Measurements from ENCODE around the gene LDLRAD4. TPM values are rescaled to one million over a fixed set of nuclear protein-coding genes. Genes with fewer than 3 reads are reported as not detected.

LDLRAD4 gene
- total and polyA plus RNA-seq, 2 donors (not counting 1 experiment from before 2014, with no cell fraction given) = 13.9 to 35.7 TPM

DNA sequence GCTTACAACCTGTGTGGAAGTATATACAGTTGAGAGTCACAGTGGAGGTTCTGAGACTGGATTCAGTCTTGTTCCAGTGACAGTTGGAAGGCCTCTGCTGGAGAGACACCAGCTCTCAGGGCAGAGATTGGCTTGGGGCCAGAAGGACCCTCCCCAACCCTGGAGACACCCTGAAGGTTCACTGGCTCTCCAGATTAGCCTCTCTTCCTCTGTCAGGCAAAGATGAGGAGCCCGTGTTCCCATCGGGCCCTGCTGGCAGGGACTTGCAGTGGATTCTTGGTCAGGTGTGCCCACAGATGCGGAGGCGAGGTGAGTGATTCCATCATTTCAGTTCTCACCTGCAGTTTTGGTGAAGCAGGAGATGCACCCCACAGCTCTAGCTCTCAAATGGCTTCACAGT is 429.2 kb downstream of the LDLRAD4 start:
- Histone ChIP-seq H3K4me3 (ENCODE audit: control extremely low read depth in 1 of 5, extremely low read depth in 1 of 5, insufficient read depth in 1 of 5, low read depth in 2 of 5, low read length in 4 of 5) (no peak overlapping the region), H3K27me3 (replicated peaks in 1 of 4; ENCODE audit: control extremely low read depth in 1 of 4, control insufficient read depth in 3 of 4, insufficient read depth in 4 of 4, low read length in 3 of 4) (no peaks in the 10 kb centered on the region), H3K4me1 (ENCODE audit: control insufficient read depth in 2 of 2, insufficient read depth in 2 of 2, low read length in 2 of 2) (no peaks in the 10 kb centered on the region), H3K9me3 (ENCODE audit: control extremely low read depth in 1 of 3, control insufficient read depth in 2 of 3, insufficient read depth in 1 of 3, low read length in 2 of 3) (no peaks in the 10 kb centered on the region), H3K9ac (ENCODE audit: low read length) (no peak overlapping the region), H3K27ac (ENCODE audit: low read length in 2 of 2) (no peak overlapping the region), H2AFZ (ENCODE audit: insufficient read depth, low read depth, low read length, poor library complexity, severe bottlenecking) (no peak overlapping the region), H3K79me2 (ENCODE audit: control insufficient read depth, insufficient read depth, low read length) (no peaks in the 10 kb centered on the region), H3K4me2 (replicated peaks; ENCODE audit: low read depth, low read length, poor library complexity, severe bottlenecking) (no peak overlapping the region), H3K36me3 (replicated peaks in 1 of 2; ENCODE audit: control extremely low read depth in 1 of 2, control insufficient read depth in 1 of 2, extremely low read depth in 1 of 2, insufficient read depth in 2 of 2, low read length in 1 of 2) (peaks cover 0 to 13% of the 10 kb centered on the region in 2 experiments), H4K20me1 (ENCODE audit: control insufficient read depth, insufficient read depth, low read length, poor library complexity, severe bottlenecking) (no peaks in the 10 kb centered on the region)
- peaks cover 2% of the 10 kb centered on the region for H3K4me1 Mint-ChIP-seq
- no peak for DNase-seq
- H3K9me3 Mint-ChIP-seq (ENCODE audit: insufficient read depth) = no peaks in the 10 kb centered on the region
- ChIA-PET CTCF (no interaction called here), POLR2A (no interaction called here)
- 98% methylated on average over 4 of the region's 4 CpGs for WGBS (ENCODE audit: insufficient coverage)
- H3K27ac Mint-ChIP-seq = no peak overlapping the region
- TF ChIP-seq EZH2 (IDR thresholded peaks at IDR 0.05; ENCODE audit: borderline replicate concordance, insufficient read depth, low read depth, low read length, poor library complexity, severe bottlenecking) = no peak
- TF ChIP-seq, protein P1, sequence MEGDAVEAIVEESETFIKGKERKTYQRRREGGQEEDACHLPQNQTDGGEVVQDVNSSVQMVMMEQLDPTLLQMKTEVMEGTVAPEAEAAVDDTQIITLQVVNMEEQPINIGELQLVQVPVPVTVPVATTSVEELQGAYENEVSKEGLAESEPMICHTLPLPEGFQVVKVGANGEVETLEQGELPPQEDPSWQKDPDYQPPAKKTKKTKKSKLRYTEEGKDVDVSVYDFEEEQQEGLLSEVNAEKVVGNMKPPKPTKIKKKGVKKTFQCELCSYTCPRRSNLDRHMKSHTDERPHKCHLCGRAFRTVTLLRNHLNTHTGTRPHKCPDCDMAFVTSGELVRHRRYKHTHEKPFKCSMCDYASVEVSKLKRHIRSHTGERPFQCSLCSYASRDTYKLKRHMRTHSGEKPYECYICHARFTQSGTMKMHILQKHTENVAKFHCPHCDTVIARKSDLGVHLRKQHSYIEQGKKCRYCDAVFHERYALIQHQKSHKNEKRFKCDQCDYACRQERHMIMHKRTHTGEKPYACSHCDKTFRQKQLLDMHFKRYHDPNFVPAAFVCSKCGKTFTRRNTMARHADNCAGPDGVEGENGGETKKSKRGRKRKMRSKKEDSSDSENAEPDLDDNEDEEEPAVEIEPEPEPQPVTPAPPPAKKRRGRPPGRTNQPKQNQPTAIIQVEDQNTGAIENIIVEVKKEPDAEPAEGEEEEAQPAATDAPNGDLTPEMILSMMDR (IDR thresholded peaks at IDR 0.05) = no peak
- intact Hi-C loops (cut with micrococcal nuclease) = no loop called here
- no peak for ATAC-seq (ENCODE audit: low read depth)
- no peaks in the 10 kb centered on the region for H3K27me3 Mint-ChIP-seq
- no peak overlapping the region for H3K4me3 Mint-ChIP-seq

DNA sequence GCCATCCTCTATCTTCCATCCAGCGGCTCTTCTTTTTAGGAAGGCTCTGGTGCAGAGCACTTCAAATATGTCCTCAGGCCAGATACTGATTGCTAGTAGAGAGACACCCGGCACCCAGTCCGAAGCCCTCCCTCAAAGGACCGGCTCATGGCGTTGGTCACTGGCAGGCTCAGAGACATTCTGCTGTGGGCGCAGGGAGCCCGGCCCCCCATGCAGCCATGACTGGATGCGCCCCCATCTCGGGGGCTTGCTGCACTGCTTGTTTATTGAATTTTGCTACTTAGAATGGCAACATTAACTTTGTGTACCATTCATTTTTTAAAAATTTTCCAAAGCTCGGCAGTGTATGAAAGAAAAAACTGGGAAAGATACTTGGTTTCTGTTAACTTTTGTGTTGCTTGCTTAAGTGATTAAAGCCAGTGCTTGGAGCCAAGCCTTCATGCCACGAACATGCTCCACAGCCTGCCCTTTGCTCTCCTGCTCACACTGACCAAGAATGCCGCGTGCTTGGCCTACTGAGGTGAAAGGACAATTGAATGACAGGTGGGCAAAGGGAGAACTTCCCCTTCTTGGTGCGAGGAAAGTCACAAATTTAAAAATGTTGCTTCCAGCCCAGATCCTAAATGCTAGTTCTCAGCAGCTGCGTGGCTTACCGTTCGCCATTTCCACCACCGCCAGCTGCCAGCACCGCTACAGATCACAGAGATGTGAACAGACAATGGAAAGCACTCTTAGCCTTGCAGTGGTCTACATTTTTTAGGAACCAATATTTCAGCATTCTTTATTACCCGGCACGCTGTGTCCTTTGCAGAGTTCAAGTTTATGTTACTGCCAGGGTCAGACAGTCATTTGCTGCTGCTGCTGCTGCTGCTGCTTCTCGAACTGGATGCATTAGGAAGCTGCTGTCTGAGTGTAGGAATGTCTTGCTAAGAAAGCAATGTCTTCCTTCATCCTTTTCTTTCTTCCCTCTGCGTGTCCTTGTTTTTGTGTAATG is 431.1 kb downstream of the LDLRAD4 start:
- Histone ChIP-seq H3K9me3 (ENCODE audit: control extremely low read depth in 1 of 3, control insufficient read depth in 2 of 3, insufficient read depth in 1 of 3, low read length in 2 of 3) (no peaks in the 10 kb centered on the region), H4K20me1 (ENCODE audit: control insufficient read depth, insufficient read depth, low read length, poor library complexity, severe bottlenecking) (no peaks in the 10 kb centered on the region), H3K4me1 (ENCODE audit: control insufficient read depth in 2 of 2, insufficient read depth in 2 of 2, low read length in 2 of 2) (no peaks in the 10 kb centered on the region), H3K9ac (ENCODE audit: low read length) (no peak overlapping the region), H3K4me3 (ENCODE audit: control extremely low read depth in 1 of 5, extremely low read depth in 1 of 5, insufficient read depth in 1 of 5, low read depth in 2 of 5, low read length in 4 of 5) (no peak overlapping the region), H3K4me2 (replicated peaks; ENCODE audit: low read depth, low read length, poor library complexity, severe bottlenecking) (no peak overlapping the region), H3K27me3 (replicated peaks in 1 of 4; ENCODE audit: control extremely low read depth in 1 of 4, control insufficient read depth in 3 of 4, insufficient read depth in 4 of 4, low read length in 3 of 4) (no peaks in the 10 kb centered on the region), H2AFZ (ENCODE audit: insufficient read depth, low read depth, low read length, poor library complexity, severe bottlenecking) (no peak overlapping the region), H3K79me2 (ENCODE audit: control insufficient read depth, insufficient read depth, low read length) (no peaks in the 10 kb centered on the region), H3K27ac (ENCODE audit: low read length in 2 of 2) (no peak overlapping the region), H3K36me3 (replicated peaks in 1 of 2; ENCODE audit: control extremely low read depth in 1 of 2, control insufficient read depth in 1 of 2, extremely low read depth in 1 of 2, insufficient read depth in 2 of 2, low read length in 1 of 2) (peaks cover 0 to 13% of the 10 kb centered on the region in 2 experiments)
- WGBS (ENCODE audit: insufficient coverage) = 86% methylated on average over 16 of the region's 23 CpGs
- no peak for DNase-seq
- H3K27ac Mint-ChIP-seq = no peak overlapping the region
- H3K27me3 Mint-ChIP-seq = peaks cover 2% of the 10 kb centered on the region
- intact Hi-C loops (cut with micrococcal nuclease) = no loop called here
- no peak for ATAC-seq (ENCODE audit: low read depth)
- no peak overlapping the region for H3K4me3 Mint-ChIP-seq
- ChIA-PET POLR2A (no interaction called here), CTCF (no interaction called here)
- H3K4me1 Mint-ChIP-seq = peaks cover 2% of the 10 kb centered on the region
- TF ChIP-seq EZH2 (IDR thresholded peaks at IDR 0.05; ENCODE audit: borderline replicate concordance, insufficient read depth, low read depth, low read length, poor library complexity, severe bottlenecking) = no peak
- TF ChIP-seq, protein P1 (IDR thresholded peaks at IDR 0.05) = no peak
- no peaks in the 10 kb centered on the region for H3K9me3 Mint-ChIP-seq (ENCODE audit: insufficient read depth)
